IPS-20b (cell line): ENCODE measurements around the gene RABAC1.
"Not testable (repeated sequence)": the region's sequence is repeated elsewhere in the genome, so short reads cannot be mapped to it uniquely, and the experiment has no call there.

ENCODE experiments used
- H3K27ac ChIP-seq: one replicate; pipeline ENCODE4 v1.5.1; 2013; ENCODE audit warnings: low read length
- H3K27me3 ChIP-seq: 2 replicates; pipeline ENCODE4 v1.6.1; 2013; ENCODE audit warnings: mild to moderate bottlenecking, low read length, inconsistent platforms; ENCODE audit not compliant: insufficient read depth
- H3K36me3 ChIP-seq: 2 replicates; pipeline ENCODE4 v1.6.1; 2013; ENCODE audit warnings: low read depth, mild to moderate bottlenecking, inconsistent platforms, low read length, moderate library complexity; ENCODE audit not compliant: insufficient read depth
- H3K4me1 ChIP-seq: 2 replicates; pipeline ENCODE4 v1.6.1; 2013; ENCODE audit warnings: mild to moderate bottlenecking, control low read depth, inconsistent platforms, low read length, moderate library complexity; ENCODE audit not compliant: insufficient read depth
- H3K4me3 ChIP-seq: 2 replicates; pipeline ENCODE4 v1.5.1; 2013; ENCODE audit warnings: mild to moderate bottlenecking, low read length, inconsistent platforms
- H3K9ac ChIP-seq: 2 replicates; pipeline ENCODE4 v1.6.1; 2013; ENCODE audit warnings: low read depth, mild to moderate bottlenecking, inconsistent platforms, low read length, moderate library complexity
- H3K9me3 ChIP-seq: 2 replicates; pipeline ENCODE4 v1.6.1; 2013; ENCODE audit warnings: mild to moderate bottlenecking, low read depth, low read length, inconsistent platforms; ENCODE audit not compliant: insufficient read depth

RABAC1 gene

GRCh38 chr19:41940731-41941409, 18.3 kb downstream of the RABAC1 start:
- Histone ChIP-seq H3K36me3 (no peaks in the 10 kb centered on the region), H3K4me1 (no peaks in the 10 kb centered on the region), H3K27me3 (peaks cover 56% of the 10 kb centered on the region), H3K9me3 (no peaks in the 10 kb centered on the region), H3K4me3 (peak overlapping the region; percentile 73; the same call in 1 of the 2 replicates), H3K9ac (peak overlapping the region; percentile 41; the same call in 1 of the 2 replicates), H3K27ac (no peak overlapping the region)

- H3K36me3 ChIP-seq: no peaks in the 10 kb centered on the region
- H3K27ac ChIP-seq: no peak overlapping the region
- H3K27me3 ChIP-seq: peaks cover 63% of the 10 kb centered on the region
- H3K4me1 ChIP-seq: no peaks in the 10 kb centered on the region
- H3K9ac ChIP-seq: peak overlapping the region; percentile 41; the same call in 1 of the 2 replicates
- H3K9me3 ChIP-seq: no peaks in the 10 kb centered on the region
- H3K4me3 ChIP-seq: peak overlapping the region; percentile 73; the same call in 1 of the 2 replicates
These were observed 19.0 kb downstream of the RABAC1 start for GRCh38 chr19:41939861-41940730.

- not testable (repeated sequence) for H3K4me1 ChIP-seq, H3K27ac ChIP-seq, H3K36me3 ChIP-seq, H3K9ac ChIP-seq, H3K4me3 ChIP-seq, H3K9me3 ChIP-seq
- peaks cover 72% of the 10 kb centered on the region for H3K27me3 ChIP-seq
These were observed 19.9 kb downstream of the RABAC1 start for GRCh38 chr19:41939209-41939608.

- no peak overlapping the region for H3K27ac ChIP-seq
- H3K9ac ChIP-seq: no peak overlapping the region
- peaks cover 84% of the 10 kb centered on the region for H3K27me3 ChIP-seq
These were observed 21.3 kb downstream of the RABAC1 start for GRCh38 chr19:41937525-41938468.

GRCh38 chr19:41936961-41937360, 22.2 kb downstream of the RABAC1 start:
- no peak overlapping the region for H3K9ac ChIP-seq
- H3K27me3 ChIP-seq: peaks cover 89% of the 10 kb centered on the region
- no peaks in the 10 kb centered on the region for H3K36me3 ChIP-seq
- no peak overlapping the region for H3K4me3 ChIP-seq
- H3K27ac ChIP-seq: no peak overlapping the region
- no peaks in the 10 kb centered on the region; the same call in 1 of the 2 replicates for H3K4me1 ChIP-seq
- no peaks in the 10 kb centered on the region for H3K9me3 ChIP-seq

More at GRCh38 chr19:41937525-41938468, 21.3 kb downstream of the RABAC1 start:
- H3K36me3 ChIP-seq: no peaks in the 10 kb centered on the region
- H3K4me1 ChIP-seq: no peaks in the 10 kb centered on the region
- no peaks in the 10 kb centered on the region for H3K9me3 ChIP-seq
- no peak overlapping the region for H3K4me3 ChIP-seq

- H3K36me3 ChIP-seq: no peaks in the 10 kb centered on the region
- H3K27me3 ChIP-seq: peaks cover 89% of the 10 kb centered on the region
- no peak overlapping the region for H3K4me3 ChIP-seq
- H3K9ac ChIP-seq: no peak overlapping the region
- peaks cover 4% of the 10 kb centered on the region for H3K4me1 ChIP-seq
- no peak overlapping the region for H3K27ac ChIP-seq
- no peaks in the 10 kb centered on the region for H3K9me3 ChIP-seq
These were observed 22.7 kb downstream of the RABAC1 start for GRCh38 chr19:41936416-41936850.

- H3K9ac ChIP-seq: no peak overlapping the region
- no peaks in the 10 kb centered on the region for H3K9me3 ChIP-seq
- no peaks in the 10 kb centered on the region for H3K36me3 ChIP-seq
- H3K27ac ChIP-seq: no peak overlapping the region
- no peak overlapping the region for H3K4me3 ChIP-seq
- H3K4me1 ChIP-seq: peaks cover 6% of the 10 kb centered on the region
- peaks cover 89% of the 10 kb centered on the region for H3K27me3 ChIP-seq
These were observed 23.2 kb downstream of the RABAC1 start for GRCh38 chr19:41935760-41936415.

- no peaks in the 10 kb centered on the region for H3K9me3 ChIP-seq
- peaks cover 6% of the 10 kb centered on the region for H3K4me1 ChIP-seq
- no peaks in the 10 kb centered on the region for H3K36me3 ChIP-seq
- H3K27me3 ChIP-seq: peaks cover 91% of the 10 kb centered on the region
- H3K27ac ChIP-seq: no peak overlapping the region
- H3K9ac ChIP-seq: no peak overlapping the region
- no peak overlapping the region for H3K4me3 ChIP-seq
These were observed 24.2 kb downstream of the RABAC1 start for GRCh38 chr19:41934849-41935374.

GRCh38 chr19:41933693-41934426, 25.3 kb downstream of the RABAC1 start:
- no peak overlapping the region for H3K9ac ChIP-seq
- H3K27me3 ChIP-seq: peaks cover 95% of the 10 kb centered on the region
- no peaks in the 10 kb centered on the region for H3K9me3 ChIP-seq
- H3K4me1 ChIP-seq: peaks cover 6% of the 10 kb centered on the region
- H3K27ac ChIP-seq: no peak overlapping the region
- H3K36me3 ChIP-seq: no peaks in the 10 kb centered on the region
- no peak overlapping the region for H3K4me3 ChIP-seq

- Histone ChIP-seq H3K27ac (no peak overlapping the region), H3K9ac (no peak overlapping the region), H3K4me3 (no peak overlapping the region), H3K9me3 (no peaks in the 10 kb centered on the region), H3K27me3 (peaks cover 100% of the 10 kb centered on the region), H3K36me3 (no peaks in the 10 kb centered on the region), H3K4me1 (peaks cover 6% of the 10 kb centered on the region)
These were observed 26.3 kb downstream of the RABAC1 start for GRCh38 chr19:41932720-41933332.
